CD14-positive monocyte (primary cell): ENCODE results near the gene CCL11. TPM values are rescaled to one million over a fixed set of nuclear protein-coding genes. Genes with fewer than 3 reads are reported as not detected.

Experiments
- DNase-seq, 3 donors: peaks; one replicate each; pipeline ENCODE4 v3.0.0-alpha.2; 2011 to 2022
- H2AFZ ChIP-seq: 2 replicates; pipeline ENCODE4 v1.6.0; 2012; ENCODE audit warnings: mild to moderate bottlenecking, low read depth, low read length, inconsistent platforms; ENCODE audit not compliant: insufficient read depth, poor library complexity, severe bottlenecking
- H3K27ac ChIP-seq, 2 donors: 1 replicate in 1 of 2; 2 replicates in 1 of 2; pipeline ENCODE4 v1.5.1; 2012 to 2013; ENCODE audit warnings: low read length in 2 of 2, control low read depth in 1 of 2, inconsistent platforms in 1 of 2, low read depth in 1 of 2, mild to moderate bottlenecking in 1 of 2
- H3K27me3 ChIP-seq, 2 donors: one replicate each; pipeline versions ENCODE4 v1.6.0 to v1.6.1; 2011 to 2013; ENCODE audit warnings: low read length in 2 of 2; ENCODE audit not compliant: control insufficient read depth in 2 of 2, insufficient read depth in 2 of 2
- H3K36me3 ChIP-seq, 2 donors: replicated peaks in 1 of 2; 1 replicate in 1 of 2; 2 replicates in 1 of 2; pipeline versions ENCODE4 v1.5.1 to v1.6.1; 2012 to 2013; ENCODE audit warnings: low read length in 2 of 2, control low read depth in 1 of 2, inconsistent platforms in 1 of 2, mild to moderate bottlenecking in 1 of 2; ENCODE audit not compliant: insufficient read depth in 2 of 2, control insufficient read depth in 1 of 2
- H3K4me1 ChIP-seq, 2 donors: 1 replicate in 1 of 2; 2 replicates in 1 of 2; pipeline versions ENCODE4 v1.5.1 to v1.6.1; 2012 to 2013; ENCODE audit warnings: low read length in 2 of 2, control low read depth in 1 of 2, inconsistent platforms in 1 of 2, mild to moderate bottlenecking in 1 of 2, moderate library complexity in 1 of 2; ENCODE audit not compliant: insufficient read depth in 2 of 2, control insufficient read depth in 1 of 2
- H3K4me2 ChIP-seq: replicated peaks from 2 replicates; pipeline ENCODE3; 2012; ENCODE audit warnings: low read length, moderate library complexity, mild to moderate bottlenecking; ENCODE audit not compliant: poor library complexity, severe bottlenecking; ENCODE audit errors: extremely low read depth
- H3K4me3 ChIP-seq, 3 experiments: fragments of 200-600 bp in 1 of 3; sonication (generic) in 1 of 3; replicated peaks in 1 of 3; 1 replicate in 2 of 3; 2 replicates in 1 of 3; pipeline ENCODE4 v1.5.1; 2011 to 2013; ENCODE audit warnings: low read length in 3 of 3, mild to moderate bottlenecking in 3 of 3, control low read depth in 2 of 3, low read depth in 2 of 3, inconsistent platforms in 1 of 3, moderate library complexity in 1 of 3
- H3K79me2 ChIP-seq: 2 replicates; pipeline ENCODE4 v1.6.0; 2012; ENCODE audit warnings: mild to moderate bottlenecking, control low read depth, inconsistent platforms, low read length, moderate library complexity; ENCODE audit not compliant: insufficient read depth
- H3K9ac ChIP-seq: 2 replicates; pipeline ENCODE4 v1.6.0; 2017; ENCODE audit warnings: low read length, mild to moderate bottlenecking; ENCODE audit not compliant: insufficient read depth, poor library complexity, severe bottlenecking
- H3K9me3 ChIP-seq, 2 donors: replicated peaks in 1 of 2; 1 replicate in 1 of 2; 2 replicates in 1 of 2; pipeline versions ENCODE4 v1.5.1 to v1.6.1; 2012 to 2013; ENCODE audit warnings: low read length in 2 of 2, control low read depth in 1 of 2; ENCODE audit not compliant: control insufficient read depth in 1 of 2, insufficient read depth in 1 of 2
- H4K20me1 ChIP-seq: 2 replicates; pipeline ENCODE4 v1.6.0; 2012; ENCODE audit warnings: mild to moderate bottlenecking, low read length, control low read depth, moderate library complexity; ENCODE audit not compliant: insufficient read depth
- H3K27ac Mint-ChIP-seq, 7 donors: one replicate each; pipeline ENCODE4 v1.8.0; 2020; ENCODE audit warnings: mild to moderate bottlenecking in 7 of 7, mixed read lengths in 7 of 7, moderate library complexity in 6 of 7, inconsistent platforms in 2 of 7
- H3K27me3 Mint-ChIP-seq, 3 donors: one replicate each; pipeline ENCODE4 v1.8.0; 2021 to 2022; ENCODE audit warnings: low read depth in 3 of 3, mild to moderate bottlenecking in 3 of 3, mixed read lengths in 3 of 3, moderate library complexity in 3 of 3, inconsistent platforms in 1 of 3
- H3K36me3 Mint-ChIP-seq, 2 donors: one replicate each; pipeline ENCODE4 v1.8.0; 2020; ENCODE audit warnings: mixed read lengths in 2 of 2, inconsistent platforms in 1 of 2, mild to moderate bottlenecking in 1 of 2
- H3K4me1 Mint-ChIP-seq: one replicate; pipeline ENCODE4 v1.8.0; 2020; ENCODE audit warnings: mild to moderate bottlenecking, mixed read lengths
- H3K4me3 Mint-ChIP-seq, 2 donors: one replicate each; pipeline ENCODE4 v1.8.0; 2020; ENCODE audit warnings: mild to moderate bottlenecking in 2 of 2, mixed read lengths in 2 of 2, moderate library complexity in 1 of 2
- H3K9me3 Mint-ChIP-seq, 7 donors: one replicate each; pipeline ENCODE4 v1.8.0; 2020 to 2022; ENCODE audit warnings: mixed read lengths in 7 of 7, mild to moderate bottlenecking in 6 of 7, moderate library complexity in 6 of 7, inconsistent platforms in 2 of 7
- WGBS: methylation state at CpG from one replicate; pipeline ENCODE4 v1.1.5; 2013; ENCODE audit warnings: missing lambda C conversion rate; ENCODE audit not compliant: insufficient coverage; 5-methylcytosine and 5-hydroxymethylcytosine counted together
- intact Hi-C, 2 donors: fragments of 100-400 bp; cut with micrococcal nuclease; formaldehyde crosslinking; loops; one replicate each; pipeline versions ENCODE4 v1.15.0 to v1.15.1; 2023
- polyA plus RNA-seq, 3 donors: library from polyadenylated mRNA; depleted of rRNA in 1 of 3; unstranded in 2 of 3; stranded (reverse) in 1 of 3; fragments of 300-500 nt in 2 of 3; fragments of >200 nt in 1 of 3; fragmentation: Illumina TruSeq in 2 of 3; gene quantifications; 1 replicate in 2 of 3; 2 replicates in 1 of 3; pipeline ENCODE4 v1.2.3, GENCODE V29; 2012 to 2021
- TF ChIP-seq, protein P1 (sequence below): fragments of 200-600 bp; IDR thresholded peaks from one replicate; pipeline ENCODE4 v1.8.0; 2022; ENCODE audit warnings: antibody characterized with exemption, mild to moderate bottlenecking

CCL11 gene
- polyA plus RNA-seq, 3 donors = not detected

DNA sequence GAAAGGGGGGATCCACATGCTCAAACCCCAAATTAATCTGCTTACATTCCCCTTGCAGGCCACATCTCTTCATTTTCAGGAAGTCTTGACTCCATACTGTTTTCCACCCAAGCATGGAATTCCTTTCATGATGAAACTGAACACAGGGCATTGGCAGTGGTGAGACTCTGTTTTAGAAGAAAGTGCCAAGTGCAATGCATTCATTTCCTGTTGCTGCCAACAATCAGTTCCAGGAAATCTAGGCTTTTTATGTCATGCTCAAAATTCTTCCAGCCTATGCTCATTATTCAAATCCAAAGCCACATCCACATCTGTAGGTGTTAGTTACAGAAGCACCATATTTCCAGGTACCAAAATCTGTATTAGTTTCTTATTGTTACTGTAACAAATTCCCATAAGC is 26.4 kb upstream of the CCL11 start:
- Mint-ChIP-seq H3K4me3 (no peak overlapping the region), H3K4me1 (peaks cover 37% of the 10 kb centered on the region), H3K36me3 (peaks cover 0 to 1% of the 10 kb centered on the region in 2 donors), H3K9me3 (peaks cover 0 to 3% (median 0%) of the 10 kb centered on the region in 7 donors), H3K27me3 (peaks cover 0 to 3% (median 2%) of the 10 kb centered on the region in 3 donors), H3K27ac (no peak overlapping the region)
- Histone ChIP-seq H4K20me1 (no peaks in the 10 kb centered on the region), H3K27ac (no peak overlapping the region), H3K4me2 (no peak overlapping the region), H3K27me3 (no peaks in the 10 kb centered on the region), H3K79me2 (no peaks in the 10 kb centered on the region), H3K9me3 (no peaks in the 10 kb centered on the region), H2AFZ (no peak overlapping the region), H3K36me3 (no peaks in the 10 kb centered on the region), H3K4me3 (no peak overlapping the region), H3K9ac (no peak overlapping the region), H3K4me1 (peaks cover 30% of the 10 kb centered on the region in 2 donors)
- TF ChIP-seq, protein P1, sequence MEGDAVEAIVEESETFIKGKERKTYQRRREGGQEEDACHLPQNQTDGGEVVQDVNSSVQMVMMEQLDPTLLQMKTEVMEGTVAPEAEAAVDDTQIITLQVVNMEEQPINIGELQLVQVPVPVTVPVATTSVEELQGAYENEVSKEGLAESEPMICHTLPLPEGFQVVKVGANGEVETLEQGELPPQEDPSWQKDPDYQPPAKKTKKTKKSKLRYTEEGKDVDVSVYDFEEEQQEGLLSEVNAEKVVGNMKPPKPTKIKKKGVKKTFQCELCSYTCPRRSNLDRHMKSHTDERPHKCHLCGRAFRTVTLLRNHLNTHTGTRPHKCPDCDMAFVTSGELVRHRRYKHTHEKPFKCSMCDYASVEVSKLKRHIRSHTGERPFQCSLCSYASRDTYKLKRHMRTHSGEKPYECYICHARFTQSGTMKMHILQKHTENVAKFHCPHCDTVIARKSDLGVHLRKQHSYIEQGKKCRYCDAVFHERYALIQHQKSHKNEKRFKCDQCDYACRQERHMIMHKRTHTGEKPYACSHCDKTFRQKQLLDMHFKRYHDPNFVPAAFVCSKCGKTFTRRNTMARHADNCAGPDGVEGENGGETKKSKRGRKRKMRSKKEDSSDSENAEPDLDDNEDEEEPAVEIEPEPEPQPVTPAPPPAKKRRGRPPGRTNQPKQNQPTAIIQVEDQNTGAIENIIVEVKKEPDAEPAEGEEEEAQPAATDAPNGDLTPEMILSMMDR = no peak
- no peak for DNase-seq
- intact Hi-C loops = loop anchor here (5.0 to 10.0 kb wide), 3 partner anchors 37 to 103 kb away; partner anchors contain the start of genes CCL1 (in 1 of the 2) and CCL8 (in 1 of the 2)

DNA sequence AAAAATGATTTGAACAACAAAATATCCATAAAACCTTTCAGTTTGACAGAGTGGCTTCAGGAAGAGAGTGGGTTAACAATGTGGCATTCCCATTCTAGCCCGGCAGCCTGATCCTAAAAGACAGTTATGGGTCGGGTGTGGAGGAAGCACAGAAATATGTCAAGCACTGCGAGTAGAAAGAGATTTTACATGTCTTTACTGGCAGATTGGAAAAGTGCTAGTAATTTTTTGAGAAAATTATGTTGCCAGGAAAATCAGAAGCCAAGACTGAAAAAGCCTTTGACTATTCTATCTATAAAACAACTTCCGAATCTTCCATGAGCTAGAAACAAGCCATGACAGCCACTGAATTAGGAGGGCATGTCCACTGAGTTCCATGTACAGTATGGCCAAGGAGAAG is 24.7 kb upstream of the CCL11 start:
- DNase-seq = no peak
- Mint-ChIP-seq H3K4me3 (no peak overlapping the region), H3K4me1 (peaks cover 28% of the 10 kb centered on the region), H3K27me3 (peaks cover 2 to 3% (median 3%) of the 10 kb centered on the region in 3 donors), H3K27ac (no peak overlapping the region), H3K9me3 (peaks cover 0 to 3% (median 0%) of the 10 kb centered on the region in 7 donors), H3K36me3 (peaks cover 0 to 1% of the 10 kb centered on the region in 2 donors)
- H3K4me2 ChIP-seq = no peak overlapping the region
- H4K20me1 ChIP-seq = no peaks in the 10 kb centered on the region
- no peak overlapping the region for H3K4me3 ChIP-seq
- no peaks in the 10 kb centered on the region for H3K27me3 ChIP-seq
- 100% methylated on average over 3 of the region's 4 CpGs for WGBS
- intact Hi-C loops = no loop called here
- no peaks in the 10 kb centered on the region for H3K36me3 ChIP-seq
- no peak overlapping the region for H3K9ac ChIP-seq
- no peak overlapping the region for H2AFZ ChIP-seq
- no peaks in the 10 kb centered on the region for H3K9me3 ChIP-seq
- H3K79me2 ChIP-seq = no peaks in the 10 kb centered on the region
- TF ChIP-seq, protein P1 = no peak
- no peak overlapping the region for H3K27ac ChIP-seq
- H3K4me1 ChIP-seq = peaks cover 17% of the 10 kb centered on the region in 2 donors
